NCI-H146 treated with DMSO at 0.1 percent for 48 hours (cell line): ENCODE results near the gene ENDOG.

ENCODE experiments used
- DNase-seq: peaks from one replicate; lab custom pipeline; 2025; ENCODE audit not compliant: unreplicated experiment; lab: John Stamatoyannopoulos, UW

Gene ENDOG

GRCh38 chr9:128798896-128799295 is 19.4 kb upstream of the ENDOG start:
- no peak for DNase-seq

- DNase-seq = no peak
These were observed 18.2 kb upstream of the ENDOG start for GRCh38 chr9:128800061-128800460.

- DNase-seq = no peak
These were observed 15.8 kb upstream of the ENDOG start for GRCh38 chr9:128802482-128802881.

GRCh38 chr9:128805661-128806060 is 12.6 kb upstream of the ENDOG start:
- no peak for DNase-seq

- no peak for DNase-seq
These were observed 10.5 kb upstream of the ENDOG start for GRCh38 chr9:128807827-128808226.

GRCh38 chr9:128808543-128808942 is 9.8 kb upstream of the ENDOG start:
- no peak for DNase-seq

GRCh38 chr9:128809036-128809599 is 9.2 kb upstream of the ENDOG start:
- DNase-seq = no peak

GRCh38 chr9:128809831-128810230 is 8.5 kb upstream of the ENDOG start:
- DNase-seq = no peak

- DNase-seq = no peak
These were observed 7.4 kb upstream of the ENDOG start for GRCh38 chr9:128810873-128811272.

- DNase-seq = no peak
These were observed 777 bp downstream of the ENDOG start for GRCh38 chr9:128818839-128819715.

GRCh38 chr9:128819716-128820664 is 1.7 kb downstream of the ENDOG start:
- DNase-seq = no peak

- no peak for DNase-seq
These were observed 2.6 kb downstream of the ENDOG start for GRCh38 chr9:128820665-128821583.

GRCh38 chr9:128821584-128822406 is 3.5 kb downstream of the ENDOG start:
- DNase-seq = no peak

GRCh38 chr9:128822407-128823042 is 4.2 kb downstream of the ENDOG start:
- no peak for DNase-seq

- DNase-seq = no peak
These were observed 5.1 kb downstream of the ENDOG start for GRCh38 chr9:128823362-128823902.

GRCh38 chr9:128823903-128824406 is 5.7 kb downstream of the ENDOG start:
- DNase-seq = no peak

- DNase-seq = no peak
These were observed 6.6 kb downstream of the ENDOG start for GRCh38 chr9:128824911-128825310.

GRCh38 chr9:128825923-128826700 is 7.8 kb downstream of the ENDOG start:
- no peak for DNase-seq
